Superior temporal gyrus (tissue), 1 donor: ENCODE results near the gene ACTL6B.
A peak's percentile ranks its signal among the peaks of the same experiment; 100 is the strongest.

ENCODE experiments used
- DNase-seq: peaks from one replicate; pipeline ENCODE4 v3.0.0-alpha.2; 2016; ENCODE audit errors: extremely low spot score

ACTL6B gene

DNA sequence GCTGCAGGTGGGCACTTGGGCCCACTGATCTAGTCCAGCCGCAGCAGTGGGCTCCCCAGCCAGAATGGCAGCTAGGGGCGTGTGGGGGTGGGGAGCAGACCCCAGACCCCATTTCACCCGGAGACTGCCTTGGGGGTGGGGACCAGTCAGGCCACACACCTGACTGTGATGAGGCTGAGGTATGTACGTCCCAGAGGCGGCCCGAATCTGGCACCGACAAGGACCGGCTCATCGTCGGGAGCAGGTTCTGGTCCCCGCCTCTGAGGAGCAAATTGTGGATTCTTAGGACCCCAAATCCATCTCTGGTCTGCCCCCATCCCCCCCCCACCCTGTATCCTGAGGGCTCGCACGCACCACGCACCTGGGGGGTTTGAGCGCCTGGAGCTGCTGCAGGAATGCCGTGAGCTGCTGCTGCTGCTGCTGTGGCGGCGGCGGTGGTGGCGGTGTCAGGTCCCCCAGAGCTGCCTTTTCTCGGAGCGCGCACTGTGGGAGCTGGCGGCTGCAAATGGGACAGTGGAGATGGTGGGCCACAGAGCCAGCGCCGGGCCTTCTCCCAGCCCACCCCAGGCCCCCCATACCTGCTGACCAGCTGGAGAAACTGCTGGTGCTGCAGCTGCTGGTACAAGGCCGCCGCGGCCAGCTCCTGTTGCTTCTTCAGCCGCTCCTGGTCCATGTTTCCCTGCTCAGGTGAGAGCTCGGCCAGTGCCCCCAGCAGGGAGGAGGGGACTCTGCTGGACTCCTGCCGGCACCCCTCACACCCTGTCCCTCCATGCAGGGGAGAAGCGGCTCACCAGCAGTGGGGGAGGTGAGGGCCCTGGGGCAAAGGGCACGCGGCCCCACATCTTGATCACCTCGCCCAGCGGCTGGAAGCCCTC lies 27.6 kb upstream of the ACTL6B start:
- no peak for DNase-seq

DNA sequence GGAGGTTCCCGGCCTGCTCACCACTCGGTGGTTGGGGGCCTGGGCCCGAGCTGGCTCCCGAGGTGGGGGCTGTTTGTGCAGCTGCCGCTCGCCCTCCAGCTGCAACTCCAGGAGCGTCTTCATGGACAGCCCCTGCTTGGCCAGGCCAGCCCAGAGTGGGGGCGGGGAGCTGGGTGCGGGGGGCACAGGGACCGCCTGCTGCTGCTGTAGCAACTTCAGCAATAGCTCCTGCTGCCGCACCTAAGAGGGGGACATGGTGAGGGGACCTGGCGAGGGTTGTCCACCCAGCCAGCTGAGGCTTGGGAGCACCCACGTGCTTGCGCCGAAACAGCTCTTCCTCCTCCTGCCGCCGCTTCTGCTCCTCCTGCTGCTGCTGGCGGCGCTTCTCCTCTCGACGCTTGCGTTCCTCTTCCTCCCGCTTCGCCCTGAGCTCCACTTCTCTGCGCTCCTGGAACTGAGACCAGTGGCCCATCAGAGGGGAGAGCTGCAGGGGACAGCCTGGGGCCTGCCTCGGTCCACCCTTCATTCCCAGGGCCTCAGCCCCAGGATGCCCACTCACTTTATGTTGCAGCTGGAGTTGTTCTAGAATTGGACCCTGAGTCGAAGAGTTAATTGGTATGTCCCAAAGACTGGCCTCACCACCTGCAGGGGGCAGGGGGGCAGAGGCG lies 26.9 kb upstream of the ACTL6B start:
- DNase-seq = no peak

DNA sequence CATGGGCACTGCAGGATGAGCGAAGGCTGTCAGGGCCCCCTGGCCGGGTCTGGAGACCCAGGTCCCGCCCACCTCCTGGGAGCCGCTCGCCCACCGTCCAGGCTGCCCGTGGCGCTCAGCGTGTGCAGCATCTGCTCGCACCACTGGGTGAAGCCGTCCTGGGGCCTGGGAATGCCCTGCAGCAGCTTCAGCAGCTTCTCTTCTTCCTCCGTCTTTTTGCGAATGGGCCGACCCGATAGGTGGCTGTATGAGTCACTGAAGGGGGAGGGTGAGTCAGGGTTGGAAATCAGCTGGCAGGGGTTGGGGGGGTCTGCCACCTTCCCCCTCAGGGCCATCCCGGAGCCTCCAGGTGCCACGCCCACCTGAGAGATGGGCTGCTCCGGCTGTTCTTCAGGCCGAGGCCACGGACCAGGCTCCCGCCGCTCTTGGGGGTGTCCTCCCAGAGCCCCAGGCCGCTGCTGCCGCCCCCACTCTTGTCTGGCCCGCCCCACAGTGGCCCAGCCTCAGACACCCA lies 26.0 kb upstream of the ACTL6B start:
- no peak for DNase-seq

DNA sequence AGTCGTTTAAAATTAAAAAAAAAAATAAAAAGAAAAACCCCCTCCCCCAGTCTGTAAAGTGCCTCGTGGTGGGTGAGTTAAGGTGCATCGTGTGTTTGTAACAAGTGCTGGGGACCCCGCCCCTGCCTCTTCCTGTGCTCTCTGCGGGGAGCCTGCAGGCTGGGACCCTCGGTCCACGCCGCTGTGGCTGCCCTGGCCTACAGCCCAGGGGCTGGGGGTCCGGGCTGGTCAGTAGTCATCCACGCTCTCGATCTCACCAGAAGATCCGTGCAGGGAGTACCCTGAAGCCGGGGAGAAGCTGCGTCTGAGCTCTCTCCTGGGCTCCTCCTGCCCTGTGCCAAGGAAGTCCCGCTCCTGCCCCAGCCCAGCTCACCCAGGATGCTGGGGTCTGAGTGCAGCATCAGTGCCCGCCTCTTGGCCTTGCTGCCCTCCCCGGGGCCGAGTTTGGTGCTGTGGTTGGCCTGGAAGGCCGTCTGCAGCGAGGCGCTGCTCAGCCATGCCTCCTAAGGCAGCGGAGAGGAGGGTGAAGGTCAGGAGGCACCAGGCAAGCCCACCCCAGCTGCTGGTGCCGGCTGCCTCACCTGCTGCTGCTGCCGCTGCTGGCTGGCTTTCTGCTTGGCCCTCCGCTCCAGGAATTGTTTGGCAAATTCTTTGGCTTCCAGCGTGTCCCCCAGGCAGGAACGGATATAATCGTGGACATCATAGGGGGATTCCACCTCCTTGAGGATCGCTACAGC lies 25.4 kb upstream of the ACTL6B start:
- no peak for DNase-seq

DNA sequence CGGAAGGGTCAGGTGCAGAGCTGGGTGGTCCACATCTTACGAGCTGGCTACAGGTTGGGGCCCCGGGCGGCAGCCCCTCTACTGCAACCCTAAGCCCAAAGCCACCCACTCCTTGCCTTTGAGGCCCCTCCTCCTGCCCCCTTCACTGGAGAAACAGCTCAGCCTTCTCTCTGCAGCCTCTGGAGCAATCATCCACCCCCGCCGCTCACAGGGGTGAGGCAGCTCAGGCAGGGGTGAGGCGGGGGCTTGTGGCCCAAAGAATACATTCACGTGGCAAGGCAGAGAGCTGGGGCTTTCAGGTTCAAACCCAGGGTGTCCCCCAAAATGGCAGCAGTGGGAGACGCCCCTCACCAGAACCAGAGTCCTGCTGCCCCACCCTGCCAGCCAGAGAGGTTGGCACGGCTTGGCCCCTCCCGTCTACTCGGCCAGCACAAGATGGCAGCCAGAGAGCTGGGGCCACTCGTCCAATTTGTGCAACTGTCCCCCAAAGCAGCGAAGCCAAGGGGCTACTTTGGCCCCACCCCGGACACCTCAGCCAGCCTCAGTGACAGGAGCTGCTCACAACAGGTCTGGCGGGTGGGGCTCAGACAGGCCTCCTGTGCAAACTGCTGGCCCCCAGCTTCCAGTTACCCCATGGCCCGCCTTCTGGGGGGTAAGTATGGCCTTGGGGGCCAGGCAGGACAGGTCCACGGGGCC lies 24.5 kb upstream of the ACTL6B start:
- DNase-seq = no peak

DNA sequence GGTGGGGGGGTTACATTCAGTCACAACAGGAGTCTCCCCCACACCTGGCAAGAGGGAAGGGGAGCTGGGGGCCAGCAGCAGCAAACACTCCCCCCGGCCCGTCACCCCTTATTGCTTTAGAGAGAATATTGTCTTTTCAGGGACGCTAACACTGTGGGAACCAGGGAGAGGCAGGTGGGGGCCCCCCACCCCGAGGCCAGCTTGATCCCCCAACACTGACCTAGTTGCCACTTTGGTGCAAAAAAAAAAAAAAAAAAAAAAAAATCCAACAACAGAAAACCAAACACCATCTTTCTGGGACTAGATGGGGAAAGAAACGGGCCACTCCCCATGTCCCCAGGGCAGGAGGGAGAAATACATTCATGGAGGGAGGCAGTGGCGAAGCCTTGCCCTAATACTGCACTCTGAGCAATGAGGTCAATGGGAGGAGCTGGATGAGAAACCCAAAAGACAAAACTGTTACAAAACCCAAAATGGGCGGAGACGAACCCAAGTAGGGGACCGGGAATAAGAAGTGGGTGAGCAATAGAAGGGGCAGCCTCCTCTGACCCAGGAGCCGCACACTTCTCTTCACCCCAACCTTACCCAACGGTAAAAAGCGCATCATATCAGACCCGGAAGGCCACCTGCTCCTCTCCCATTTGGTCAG lies 23.8 kb upstream of the ACTL6B start:
- DNase-seq = no peak

DNA sequence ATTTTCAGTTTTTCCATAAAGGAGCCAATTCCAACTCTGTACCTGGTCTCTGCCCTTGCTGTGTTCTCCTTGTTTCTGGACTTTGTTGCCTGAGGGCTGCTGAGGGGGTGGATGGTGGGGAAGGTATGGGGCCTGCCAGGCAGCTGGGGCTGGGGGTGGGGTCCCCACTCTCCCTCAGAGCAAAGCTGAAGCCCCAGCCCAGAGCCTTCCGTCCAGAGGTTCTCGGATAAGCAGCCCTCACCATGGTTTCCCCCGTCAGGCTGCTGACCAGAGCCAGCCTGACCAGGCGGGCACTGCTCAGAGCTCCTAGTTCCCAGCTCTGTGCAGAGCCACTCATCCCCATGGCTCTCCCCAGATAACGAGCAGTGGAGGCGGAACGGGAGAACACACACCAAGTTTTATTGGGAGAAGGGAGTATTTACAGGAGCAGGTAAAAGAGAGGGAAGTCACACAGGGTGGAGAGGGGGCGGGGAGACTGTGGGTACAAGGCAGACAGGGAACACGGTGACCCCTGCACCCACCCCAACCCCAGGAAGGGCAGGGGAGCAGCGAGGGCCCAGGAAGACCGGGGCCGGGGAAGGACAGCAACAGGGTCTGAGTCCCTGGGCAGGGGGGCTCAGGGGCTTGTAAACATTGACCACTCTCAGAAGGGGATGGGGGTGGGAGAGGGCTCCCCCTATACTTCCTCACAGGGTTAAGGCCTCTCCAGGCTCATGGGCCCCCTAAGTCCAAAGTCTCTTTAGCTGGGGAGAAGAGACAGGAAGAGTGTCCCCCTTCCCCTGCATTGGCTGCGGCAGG lies 23.1 kb upstream of the ACTL6B start:
- DNase-seq = no peak

DNA sequence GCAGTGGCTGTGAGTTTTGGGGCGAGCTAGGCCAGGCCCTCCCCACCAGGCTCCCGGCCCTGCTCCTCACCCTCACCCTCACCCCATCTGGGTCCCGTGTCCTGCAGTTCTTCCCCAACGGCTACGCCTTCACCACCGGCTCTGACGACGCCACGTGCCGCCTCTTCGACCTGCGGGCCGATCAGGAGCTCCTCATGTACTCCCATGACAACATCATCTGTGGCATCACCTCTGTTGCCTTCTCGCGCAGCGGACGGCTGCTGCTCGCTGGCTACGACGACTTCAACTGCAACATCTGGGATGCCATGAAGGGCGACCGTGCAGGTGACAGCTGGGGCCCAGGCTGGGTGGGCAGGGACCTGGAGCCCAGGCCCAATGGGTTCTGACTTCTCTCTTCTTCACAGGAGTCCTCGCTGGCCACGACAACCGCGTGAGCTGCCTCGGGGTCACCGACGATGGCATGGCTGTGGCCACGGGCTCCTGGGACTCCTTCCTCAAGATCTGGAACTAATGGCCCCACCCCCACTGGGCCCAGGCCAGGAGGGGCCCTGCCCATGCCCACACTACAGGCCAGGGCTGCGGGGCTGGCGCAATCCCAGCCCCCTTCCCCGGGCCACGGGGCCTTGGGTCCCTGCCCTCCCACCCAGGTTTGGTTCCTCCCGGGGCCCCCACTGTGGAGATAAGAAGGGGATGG lies 22.2 kb upstream of the ACTL6B start:
- DNase-seq = no peak

DNA sequence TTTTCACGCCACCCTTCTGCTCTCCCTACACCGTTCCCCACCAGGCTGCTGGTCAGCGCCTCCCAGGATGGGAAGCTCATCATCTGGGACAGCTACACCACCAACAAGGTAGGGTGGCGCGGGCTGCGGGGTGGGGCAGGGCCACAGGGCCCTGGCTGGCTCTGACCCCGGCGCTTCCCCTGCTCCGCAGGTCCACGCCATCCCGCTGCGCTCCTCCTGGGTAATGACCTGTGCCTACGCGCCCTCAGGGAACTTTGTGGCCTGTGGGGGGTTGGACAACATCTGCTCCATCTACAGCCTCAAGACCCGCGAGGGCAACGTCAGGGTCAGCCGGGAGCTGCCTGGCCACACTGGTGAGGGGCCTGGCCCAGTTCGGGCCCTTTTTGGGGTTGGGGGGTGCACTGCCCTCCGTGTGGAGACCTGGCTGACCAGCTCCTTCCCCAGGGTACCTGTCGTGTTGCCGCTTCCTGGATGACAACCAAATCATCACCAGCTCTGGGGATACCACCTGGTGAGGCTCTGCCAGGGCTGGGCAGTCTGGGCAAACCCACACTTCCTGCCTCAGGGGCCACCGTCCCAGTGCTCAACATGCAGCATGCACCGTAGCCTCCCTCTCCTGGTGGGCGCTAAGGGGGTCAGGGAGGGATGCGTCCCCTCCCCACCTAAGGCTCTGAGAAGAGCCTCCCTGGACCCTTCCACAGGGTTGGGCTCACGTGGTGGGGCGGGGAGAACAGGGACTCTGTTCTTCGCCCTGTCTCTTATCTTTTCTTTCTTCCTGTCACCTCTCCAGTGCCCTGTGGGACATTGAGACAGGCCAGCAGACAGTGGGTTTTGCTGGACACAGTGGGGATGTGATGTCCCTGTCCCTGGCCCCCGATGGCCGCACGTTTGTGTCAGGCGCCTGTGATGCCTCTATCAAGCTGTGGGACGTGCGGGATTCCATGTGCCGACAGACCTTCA lies 21.3 kb upstream of the ACTL6B start:
- DNase-seq = no peak

DNA sequence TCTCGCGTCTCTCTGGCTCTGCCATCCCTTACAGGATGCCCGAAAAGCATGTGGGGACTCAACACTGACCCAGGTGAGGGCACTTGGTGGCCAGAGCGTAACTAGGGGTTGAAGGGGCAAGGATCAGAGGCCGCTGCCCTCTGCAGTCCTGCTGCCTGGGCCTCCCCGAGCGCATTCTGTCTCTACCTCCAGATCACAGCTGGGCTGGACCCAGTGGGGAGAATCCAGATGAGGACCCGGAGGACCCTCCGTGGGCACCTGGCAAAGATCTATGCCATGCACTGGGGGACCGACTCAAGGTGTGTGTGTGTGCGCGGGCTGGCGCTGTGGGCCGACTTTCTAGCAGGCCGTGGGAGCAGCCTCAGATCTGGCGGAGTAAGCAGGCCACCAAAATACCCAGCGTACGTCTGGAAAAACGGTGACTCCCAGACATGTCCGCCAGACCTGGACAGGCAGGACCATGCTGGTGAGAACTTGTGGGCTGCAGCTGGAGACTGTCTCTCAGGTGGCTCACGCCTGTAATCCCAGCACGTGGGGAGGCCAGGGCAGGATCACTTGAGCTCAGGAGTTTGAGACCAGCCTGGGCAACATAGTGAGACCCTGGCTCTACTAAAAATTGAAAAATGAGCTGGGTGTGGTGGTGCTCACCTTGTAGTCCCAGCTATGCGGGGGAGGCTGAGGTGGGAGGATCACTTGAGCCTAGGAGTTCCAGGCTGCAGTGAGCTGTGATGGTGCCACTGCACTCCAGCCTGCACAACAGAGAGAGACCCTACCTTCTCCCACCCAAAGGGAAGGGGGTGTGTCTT lies 20.5 kb upstream of the ACTL6B start:
- DNase-seq = no peak

DNA sequence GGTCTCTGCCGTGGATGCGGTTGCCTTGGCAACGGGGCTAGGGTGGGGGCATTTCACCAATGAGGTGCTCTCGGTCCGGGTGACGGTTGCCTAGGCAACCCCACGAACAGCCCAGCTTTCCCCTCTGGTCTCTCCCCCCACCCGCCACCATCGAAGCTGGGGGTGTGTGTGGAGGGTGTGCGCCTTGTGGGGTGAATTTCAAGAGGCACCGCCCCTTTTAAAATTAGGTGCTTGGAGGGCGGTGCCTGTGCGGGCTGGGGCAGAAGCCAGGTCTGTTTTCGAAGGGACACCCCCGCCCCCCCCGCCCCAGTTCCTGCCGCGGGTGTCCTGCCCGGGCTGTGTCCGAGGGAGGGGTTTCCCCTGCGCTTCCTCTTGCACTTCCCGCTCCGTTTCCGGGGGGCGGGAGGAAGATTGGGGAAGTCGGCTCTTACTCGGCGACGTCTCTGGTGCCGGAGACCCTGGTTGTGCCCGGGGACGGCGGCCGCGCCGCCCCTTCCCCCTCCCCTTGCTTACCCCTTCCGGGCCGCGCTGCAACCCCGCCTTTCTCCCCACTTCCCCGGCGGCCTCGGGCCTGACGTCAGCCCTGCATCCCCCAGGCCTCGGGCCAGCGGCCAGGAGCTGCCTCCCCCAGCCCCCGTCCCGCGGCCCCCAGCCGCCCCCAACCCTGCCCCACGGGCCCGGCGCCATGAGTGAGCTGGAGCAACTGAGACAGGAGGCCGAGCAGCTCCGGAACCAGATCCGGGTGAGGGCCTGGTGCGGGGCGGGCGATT lies 19.5 kb upstream of the ACTL6B start:
- DNase-seq = peak; percentile 67

DNA sequence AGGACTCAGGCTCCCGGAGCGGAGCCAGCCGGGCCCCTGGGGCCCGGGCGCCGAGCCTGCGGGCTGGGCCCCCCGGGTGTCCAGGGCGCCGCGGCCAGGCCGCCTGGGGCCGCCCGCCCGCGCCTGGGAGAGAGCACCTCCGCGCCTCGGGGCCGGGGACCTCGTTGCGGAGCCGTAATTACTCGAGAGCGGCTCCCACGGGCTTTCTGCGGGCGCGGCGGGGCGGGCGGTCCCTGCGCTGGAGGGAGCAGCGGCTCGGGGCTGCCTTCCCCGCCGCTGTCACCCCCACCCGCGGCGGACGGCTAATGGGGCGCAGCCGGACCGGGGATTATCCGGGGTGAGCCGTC lies 18.8 kb upstream of the ACTL6B start:
- DNase-seq = no peak

DNA sequence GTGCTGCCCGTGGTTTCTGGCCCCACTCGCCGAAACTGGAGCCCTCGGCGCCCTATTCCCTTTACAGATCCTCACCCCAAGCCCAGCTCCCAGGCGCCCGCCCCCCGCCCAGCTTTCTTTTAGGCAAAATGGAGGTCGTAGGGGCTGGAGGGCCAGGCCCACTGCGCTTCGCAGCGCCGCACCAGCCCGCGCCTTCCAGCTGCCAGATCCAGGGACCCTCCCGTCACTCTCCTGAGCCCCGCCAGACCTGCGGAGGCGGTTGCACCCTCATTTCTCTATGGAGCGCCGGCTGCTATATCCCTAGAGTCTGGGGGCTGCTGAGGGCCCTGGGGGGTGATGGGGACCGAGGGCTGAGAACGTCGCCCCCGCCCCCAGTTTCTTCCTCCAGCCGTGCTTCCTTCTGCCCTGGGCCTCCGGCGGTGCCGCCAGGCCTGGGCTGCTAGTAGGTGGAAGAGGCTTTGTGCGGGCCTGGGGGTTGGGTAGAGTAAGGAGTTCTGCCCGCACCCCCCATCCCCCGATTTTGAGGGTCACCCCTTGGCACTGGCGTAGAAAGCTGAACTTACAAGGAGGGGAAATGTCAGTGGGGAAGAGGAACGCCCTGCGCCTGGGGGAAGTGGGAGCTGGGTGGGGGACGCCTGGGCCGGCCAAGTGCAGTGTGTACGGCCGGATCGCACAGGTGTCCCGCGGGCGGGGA lies 18.3 kb upstream of the ACTL6B start:
- DNase-seq = no peak

DNA sequence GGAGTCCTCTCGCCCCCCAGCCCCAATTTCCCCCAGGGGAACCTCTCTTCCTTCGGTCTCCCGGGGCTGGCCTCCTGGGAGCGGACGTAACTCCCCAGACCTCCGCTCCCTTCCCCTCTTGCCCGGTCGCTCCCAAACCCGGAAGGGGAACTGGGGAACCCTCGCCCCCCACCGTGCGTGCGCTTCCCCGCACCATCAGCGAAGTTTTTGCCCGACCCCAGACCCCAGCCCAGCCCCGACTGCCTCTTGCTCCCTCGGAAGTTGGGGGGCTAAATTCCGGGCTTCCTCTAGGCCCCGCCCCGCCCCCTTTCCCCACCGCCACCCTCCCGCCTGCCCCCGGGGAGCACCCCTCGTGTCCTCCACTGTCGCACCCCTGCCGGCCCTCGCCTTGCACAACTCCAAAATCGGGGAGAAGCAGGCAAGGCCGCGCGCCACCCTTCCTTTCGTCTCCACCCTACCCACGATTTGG lies 17.7 kb upstream of the ACTL6B start:
- no peak for DNase-seq

DNA sequence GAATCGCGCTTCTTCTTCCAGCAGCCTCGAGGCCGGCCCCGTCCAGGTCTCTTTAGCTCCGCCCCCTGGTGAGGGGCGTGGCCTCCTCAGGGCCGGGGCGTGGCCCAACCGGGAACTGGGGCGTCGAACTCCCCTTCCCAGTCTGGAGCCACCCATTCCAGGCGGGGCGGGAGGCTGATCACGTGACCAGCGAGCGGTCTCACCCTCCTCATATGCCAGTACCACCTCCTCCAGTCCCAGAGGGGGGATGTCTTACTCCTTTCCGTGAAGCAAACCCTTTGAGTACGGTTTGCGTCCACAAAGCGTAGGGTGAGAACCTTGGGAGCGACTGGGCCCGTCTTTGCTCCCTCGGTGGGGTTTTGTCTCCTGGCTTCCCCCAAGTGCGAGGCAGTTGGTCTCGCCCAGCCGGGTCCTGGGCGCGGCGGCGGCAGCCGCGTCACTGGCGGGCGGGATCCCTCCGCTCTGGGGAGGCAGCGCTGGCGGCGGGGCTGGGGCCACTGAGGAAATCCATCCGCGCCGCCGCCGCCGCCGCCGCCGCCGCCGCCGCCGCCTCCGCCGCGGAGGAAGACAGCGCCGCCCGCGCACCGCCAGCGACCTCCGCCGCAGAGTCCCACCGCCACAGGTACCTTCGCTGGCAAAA lies 17.2 kb upstream of the ACTL6B start, which contains the start of gene GNB2:
Gene GNB2 (plus strand): TSS at position 439 of the 640 bp plus-strand sequence. CDS start 2,526 bp downstream, outside the sequence.
- DNase-seq = peak; percentile 98
